HG02763 (cell line): ENCODE measurements around the gene AMOTL1.
"Not testable (repeated sequence)": the region's sequence is repeated elsewhere in the genome, so short reads cannot be mapped to it uniquely, and the experiment has no call there.

Experiments used
- ATAC-seq: cut with Tn5 transposase; IDR thresholded peaks from one replicate; pipeline ENCODE4 v1.9.1; 2021; ENCODE audit warnings: mild to moderate bottlenecking, moderate library complexity; ENCODE audit not compliant: unreplicated experiment

Gene AMOTL1

DNA sequence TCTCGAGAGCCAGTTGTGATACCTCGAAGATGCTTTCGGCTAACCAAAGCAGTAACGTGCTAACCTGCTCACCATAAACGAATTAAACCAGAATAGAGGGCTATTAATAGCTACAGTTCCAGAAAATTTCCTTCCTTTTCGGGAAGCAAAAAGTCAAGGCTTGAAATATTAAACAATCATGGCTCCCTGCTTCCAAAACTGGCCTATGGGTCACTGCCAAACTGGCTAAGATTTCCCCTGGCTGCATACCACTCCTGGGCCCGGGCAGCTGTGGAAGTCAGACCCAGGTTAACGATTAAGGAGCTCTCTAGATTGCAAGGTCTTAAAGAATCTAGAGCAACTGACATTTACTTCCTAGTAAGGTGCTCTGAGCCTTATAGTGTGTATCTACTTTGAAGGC is 1.7 kb downstream of the AMOTL1 start:
- no peak for ATAC-seq

DNA sequence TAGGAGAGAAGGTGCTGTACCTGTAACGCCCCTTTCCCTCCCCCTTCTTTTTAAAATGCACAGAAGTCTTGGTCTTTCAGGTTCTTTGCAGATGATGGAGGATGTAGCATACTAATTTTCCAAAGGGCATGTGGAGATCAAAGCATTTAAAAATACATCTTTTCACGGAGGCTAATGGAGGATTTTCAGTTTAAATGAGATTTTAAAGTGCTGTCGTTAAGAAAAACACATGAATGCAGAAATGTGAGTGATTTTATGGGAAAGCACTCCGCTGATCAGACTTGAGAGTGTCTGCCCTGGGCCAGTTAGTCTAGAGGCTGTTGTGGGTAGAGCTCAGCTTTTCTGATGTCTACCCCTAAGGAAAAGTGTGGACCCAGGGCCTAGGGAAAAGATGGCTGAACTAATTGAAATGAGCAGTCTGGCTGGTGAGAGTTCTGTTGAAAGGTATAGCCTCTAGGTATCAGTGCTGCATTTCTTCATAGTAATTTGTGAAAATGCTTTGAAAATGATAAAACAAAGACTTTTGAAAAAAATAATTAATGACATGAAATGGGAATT is 2.5 kb downstream of the AMOTL1 start:
- no peak for ATAC-seq

DNA sequence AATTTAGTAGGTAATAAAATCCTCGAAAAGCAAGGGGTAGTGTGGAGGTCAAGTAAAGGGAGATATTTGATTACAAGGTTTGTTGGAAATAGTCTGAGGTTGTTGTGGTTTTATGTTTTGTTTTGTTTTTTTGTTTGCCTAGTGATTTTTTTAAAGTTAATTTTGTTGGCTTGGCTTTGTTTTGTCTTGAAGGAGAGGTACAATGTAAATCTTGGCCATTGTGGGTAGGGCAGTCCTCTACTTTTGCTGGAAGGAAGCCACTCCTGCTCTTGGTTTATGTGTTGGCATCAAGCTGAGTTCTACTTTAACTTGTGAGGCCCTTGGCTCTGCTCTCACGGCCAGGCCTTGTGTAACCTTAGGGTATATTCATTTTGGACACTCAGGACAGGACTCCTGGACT is 3.2 kb downstream of the AMOTL1 start:
- ATAC-seq, result no peak

DNA sequence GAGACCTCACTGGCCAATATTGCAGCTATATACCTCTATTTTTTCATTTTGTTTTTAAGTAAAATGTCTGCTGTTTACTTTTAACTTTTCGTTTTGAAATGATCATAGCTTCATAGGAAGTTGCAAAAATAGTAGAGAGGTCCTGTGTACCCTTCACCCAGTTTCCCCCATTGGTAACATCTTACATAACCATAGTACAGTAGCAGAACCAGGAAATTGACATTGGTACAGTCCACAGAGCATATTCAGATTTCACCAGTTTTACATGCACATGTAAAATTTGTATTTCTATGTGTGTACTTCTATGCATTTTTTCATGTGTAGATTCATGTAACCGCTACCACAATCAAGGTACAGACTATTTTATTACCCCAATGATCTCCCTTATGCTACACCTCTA is 3.8 kb downstream of the AMOTL1 start:
- ATAC-seq, result no peak

DNA sequence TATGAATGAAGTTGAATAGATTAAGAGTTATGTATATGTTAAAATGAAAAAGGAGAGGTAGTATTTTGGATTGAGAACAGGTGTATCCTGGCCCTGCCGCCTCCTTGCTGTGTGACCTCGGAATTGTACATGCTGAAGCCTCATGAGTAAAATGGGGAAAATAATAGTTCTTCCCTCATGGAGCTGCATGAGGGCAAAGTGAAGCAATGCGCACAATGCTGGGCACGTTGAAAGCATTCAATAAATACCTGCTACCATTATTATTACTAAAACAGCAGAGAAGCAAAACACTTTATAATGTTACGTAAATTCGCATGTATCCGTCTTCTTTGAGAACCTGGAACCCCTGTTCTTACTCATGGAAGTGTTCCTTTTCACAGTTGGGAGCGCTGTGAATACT is 5.7 kb downstream of the AMOTL1 start:
- ATAC-seq, result no peak

DNA sequence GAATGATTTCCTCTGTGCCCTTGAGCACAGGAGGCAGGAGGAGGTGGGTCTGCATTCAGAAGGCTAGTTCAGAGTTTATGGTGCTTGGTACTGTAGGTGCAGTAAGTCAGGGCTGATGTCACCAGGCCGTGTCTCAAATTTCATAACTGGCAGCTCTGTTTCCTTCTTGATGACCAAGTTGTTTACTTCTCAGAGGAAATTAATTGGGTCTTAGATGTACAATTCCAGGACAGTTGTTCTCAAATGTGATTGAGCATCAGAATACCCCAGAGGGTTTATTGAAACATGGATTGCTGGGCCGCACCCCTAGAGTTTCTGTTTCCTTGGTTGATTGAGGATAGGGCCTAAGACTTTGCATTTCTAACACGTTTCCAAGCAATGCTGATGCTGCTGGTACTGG is 6.2 kb downstream of the AMOTL1 start:
- no peak for ATAC-seq

DNA sequence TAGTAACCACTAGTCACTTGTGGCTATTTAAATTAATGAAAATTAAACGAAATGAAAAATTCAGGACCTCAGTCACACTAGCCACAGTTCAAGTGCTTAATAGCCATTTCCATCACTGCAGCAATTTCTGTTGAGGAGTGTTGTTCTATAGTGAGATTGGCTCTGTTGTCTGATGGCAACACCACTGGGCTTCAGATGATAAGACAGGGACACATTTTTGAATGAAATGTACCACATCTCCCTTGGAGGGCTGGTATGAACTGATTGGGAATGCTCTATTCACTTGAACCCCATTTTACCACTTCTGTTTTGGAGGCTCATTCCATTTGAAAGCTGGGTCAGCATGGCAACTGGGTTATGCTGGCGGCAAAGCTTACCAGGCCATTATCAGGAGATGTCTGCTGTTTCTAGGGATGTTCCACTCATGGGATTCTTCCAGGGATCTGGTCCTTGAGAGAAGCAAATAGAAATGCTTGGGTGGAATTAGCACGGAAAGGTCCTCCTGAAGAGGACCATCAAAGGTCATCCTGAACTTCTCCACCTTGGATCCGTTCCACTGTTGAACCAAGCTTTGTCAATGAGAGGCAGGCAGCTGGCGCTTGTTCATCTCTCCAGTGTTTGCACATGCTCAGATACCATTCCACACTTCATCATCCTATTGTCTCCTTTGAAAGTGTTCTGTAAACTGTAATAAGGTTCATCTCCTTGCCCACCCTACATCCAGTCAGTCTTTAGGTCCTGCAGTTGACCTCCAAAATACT is 7.6 kb downstream of the AMOTL1 start:
- no peak for ATAC-seq

DNA sequence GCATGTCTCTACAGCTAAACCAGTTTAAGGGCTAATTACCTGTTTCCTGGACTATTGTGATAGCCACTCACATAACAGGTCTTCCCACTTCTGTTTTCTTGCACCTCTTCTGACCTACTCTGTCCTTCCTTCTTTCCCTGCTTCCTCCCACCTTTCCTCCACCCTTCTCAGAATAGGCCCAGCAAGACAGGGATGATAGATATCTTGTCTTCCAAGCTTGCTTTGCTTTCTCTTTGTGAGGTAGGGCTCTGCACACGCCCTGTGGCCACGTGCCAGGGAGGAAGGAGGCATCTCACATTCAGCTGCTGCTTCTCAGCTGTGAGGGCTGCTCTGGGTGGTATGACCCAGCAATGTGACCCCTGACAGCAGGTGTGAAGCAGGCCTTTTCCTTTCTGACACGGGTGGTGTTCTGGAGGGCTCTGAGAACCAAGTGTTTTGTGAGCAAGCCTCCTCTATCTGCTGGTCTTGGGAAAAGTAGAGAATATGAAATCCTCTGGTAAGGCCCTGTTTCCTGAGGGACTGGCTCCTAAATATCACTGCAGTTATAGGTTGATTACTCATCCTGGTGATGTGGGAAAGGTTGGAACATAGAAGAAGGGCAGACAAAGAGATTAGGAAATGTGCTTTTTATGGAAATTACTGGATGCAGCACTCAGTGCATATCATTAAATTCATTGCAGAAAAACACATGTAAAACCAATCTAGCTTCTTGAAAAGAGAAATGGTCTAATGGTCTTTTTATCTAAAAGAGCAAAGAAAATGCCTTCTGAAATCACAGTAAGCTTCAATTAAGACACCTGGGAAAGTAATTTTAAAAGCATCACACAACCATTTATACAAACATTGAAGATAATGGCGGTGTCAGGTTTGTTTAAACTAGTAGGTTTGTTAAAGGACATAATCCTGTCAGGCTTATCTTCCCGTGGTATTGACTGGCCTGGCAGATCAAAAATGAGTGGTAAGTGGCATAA is 8.5 kb downstream of the AMOTL1 start:
- ATAC-seq, result no peak

DNA sequence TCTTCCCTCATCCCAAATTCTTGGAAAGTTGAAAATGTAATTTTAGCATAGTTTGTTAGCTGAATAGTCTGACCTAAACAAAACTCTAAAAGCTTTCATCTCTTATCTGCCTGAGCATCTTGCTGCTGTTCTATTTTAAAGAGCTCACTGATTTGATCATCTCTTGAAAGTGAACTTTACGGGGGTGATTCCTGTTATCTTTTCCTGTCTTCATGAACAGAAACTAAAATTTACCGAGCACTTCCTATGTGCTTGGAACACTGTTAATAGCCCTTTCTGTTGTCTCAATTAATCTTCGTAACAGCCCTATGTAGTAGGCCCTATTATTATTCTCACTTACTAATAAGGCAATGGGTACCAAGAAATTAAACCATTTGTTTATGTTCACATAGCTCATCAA is 12.3 kb downstream of the AMOTL1 start:
- ATAC-seq, result no peak

DNA sequence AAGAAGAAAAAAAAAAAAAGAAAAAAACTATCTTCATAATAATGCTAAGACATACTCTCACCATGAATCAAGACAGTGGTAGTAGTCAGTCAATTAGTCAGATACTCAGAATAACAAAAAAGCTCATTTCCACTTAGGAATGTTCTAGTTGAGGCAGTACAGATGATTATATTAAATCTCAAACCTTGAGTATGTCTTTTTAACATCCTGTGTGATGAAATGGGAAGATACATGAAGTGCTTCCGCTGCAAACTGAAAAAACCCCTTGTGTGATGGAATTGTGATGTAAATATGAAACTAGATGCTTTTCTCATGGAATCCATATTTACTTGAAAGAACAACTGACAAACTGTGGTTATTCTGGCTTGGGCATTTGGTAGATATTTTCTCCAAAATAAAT is 13.7 kb downstream of the AMOTL1 start:
- ATAC-seq, result no peak

DNA sequence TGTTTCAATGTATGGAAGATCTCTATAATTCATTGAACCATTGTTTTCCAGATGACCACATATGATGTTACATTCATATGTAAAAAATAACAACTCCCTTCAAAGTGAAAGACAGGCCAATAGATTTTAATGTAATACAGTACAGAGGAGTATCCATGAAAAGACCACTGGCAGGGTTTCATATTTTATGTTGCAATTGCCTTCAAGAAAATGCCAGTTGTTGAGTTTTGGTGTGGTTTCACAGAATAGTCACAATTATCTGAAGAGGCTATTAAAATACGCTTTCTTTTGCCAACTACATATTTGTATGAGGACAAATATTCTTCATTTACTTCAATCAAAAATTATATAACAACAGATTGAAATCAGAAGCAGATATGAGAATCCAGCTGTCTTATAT is 14.3 kb downstream of the AMOTL1 start:
- no peak for ATAC-seq

DNA sequence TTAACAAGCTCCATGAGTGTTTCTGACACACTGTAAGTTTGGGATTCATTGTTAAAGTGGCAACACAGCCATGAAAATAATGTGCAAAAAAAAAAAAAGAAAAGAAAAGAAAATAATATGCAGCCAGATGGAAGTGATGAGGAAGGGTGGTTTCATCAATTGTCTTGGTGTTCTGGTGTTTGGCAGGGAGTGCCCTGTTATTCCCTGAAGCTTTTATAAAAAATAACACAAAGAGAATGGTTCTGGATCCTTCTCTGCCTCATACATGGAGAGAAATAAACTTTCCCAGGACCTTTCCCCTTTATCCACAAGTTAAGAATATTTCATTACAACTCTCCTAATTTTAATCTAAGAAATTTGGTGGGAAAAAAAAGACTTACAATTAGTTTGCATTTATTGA is 16.7 kb downstream of the AMOTL1 start:
- no peak for ATAC-seq

DNA sequence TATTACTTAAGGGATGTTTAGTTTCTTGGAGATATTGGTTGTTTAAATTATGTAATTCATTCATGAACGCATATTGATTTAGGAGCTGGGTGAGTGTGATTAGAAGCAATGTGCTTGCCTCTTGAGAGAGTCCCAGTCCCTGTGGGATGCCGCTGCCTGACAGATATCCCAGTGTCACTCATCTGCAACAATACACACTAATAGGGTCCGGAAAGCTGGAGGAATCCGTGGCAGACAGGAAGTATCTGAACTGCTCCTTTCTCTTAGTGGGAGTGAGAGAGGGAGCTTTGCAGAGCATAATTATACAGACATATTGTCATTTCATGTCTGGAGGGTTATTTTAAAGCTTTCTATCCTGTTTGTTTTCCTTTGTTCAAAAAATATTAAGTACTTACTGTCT is 17.4 kb downstream of the AMOTL1 start:
- ATAC-seq, result no peak

DNA sequence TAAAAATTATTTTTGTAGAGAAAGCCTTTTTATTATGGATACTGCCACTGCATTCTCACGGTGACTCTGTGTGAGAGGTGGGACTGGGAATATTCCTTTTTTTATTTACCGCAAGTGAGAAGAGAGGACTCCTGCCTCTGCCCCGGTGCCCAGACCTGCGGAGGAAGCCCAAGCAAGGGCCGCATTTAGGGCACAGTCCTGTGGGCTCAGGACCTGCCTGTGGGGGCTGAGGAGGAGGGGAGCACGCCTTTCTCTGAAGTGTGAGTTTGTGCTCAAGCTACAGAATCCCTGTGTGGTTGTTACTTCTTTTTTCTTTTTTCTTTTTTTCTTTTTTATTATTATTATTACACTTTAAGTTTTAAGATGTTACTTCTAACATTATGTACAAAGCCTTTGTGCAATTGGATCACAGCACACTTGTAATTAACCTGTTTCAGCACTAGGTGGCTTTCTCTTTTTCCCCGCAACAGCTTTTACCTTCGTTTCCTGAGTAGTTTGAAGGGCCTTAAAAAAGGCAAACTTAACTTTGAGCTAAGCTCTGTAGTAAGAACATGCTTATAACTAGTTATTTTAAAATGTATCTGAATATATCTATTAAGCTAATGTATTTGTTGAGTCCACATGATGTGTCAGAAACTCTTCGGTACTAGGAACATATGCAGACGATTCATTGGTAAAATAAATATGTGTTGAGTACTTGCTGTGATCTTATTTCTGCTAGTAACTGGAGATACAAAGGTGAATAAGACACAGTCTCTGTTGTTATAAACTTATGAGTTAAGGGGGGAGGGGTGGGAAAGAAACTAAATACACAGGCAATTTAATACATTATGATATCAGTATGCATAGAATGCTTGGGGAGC is 18.3 kb downstream of the AMOTL1 start:
- no peak for ATAC-seq

DNA sequence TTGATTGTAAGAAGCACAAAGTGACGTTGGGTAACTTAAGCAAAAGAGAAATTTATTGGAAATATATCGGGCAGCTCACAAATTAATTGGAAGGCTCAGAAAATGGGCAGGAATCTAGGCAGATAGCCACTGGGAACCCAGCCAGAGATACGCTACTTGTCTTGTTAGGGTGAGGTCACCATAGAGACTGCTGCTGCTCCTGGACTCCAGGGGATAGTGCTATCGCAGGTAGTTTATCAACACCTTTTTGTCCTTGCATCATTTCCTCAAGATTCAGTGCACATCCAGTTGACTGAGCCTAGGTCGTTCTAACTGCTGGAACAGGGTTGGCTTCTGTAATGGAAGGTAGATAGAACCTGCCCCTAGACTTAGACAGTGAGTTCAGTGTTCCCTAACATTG is 19.6 kb downstream of the AMOTL1 start:
- ATAC-seq, result no peak

DNA sequence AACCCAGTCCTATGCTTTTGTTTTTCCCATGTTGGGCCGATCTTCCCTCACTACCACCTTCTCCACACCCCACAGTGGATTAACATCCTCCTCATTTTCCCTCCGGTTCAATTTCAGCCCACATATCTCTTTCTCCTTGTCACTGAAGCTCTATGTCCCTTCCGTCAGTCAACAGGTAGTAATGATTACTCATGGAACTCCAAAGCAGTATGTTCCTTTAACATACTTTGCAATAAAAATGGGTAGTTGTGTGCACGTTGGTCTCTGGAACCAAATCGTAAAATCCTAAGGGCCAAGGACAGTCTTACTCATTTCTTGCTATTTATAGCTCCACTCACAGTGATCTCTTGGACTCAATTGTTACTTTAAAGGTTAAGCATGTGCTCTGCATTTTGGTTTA is 20.2 kb downstream of the AMOTL1 start:
- ATAC-seq, result no peak

DNA sequence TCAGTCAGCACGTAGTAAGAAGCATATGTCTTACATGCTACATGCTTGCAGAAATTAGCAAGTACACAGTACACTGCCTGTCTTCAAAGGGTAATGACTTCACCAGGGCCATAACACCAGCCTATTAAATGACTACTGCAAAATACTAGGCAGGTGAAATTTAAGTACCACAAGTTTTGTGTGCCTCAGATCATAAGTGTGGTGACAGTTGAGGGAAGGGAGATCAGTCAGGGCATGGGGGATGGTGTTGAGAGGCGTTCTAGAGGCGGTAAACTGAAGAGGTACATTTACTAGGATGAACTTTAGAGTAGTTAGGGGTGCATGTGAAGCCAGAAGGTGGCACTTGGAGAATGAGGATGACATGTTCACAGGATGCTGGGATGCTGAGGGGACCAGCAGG is 22.0 kb downstream of the AMOTL1 start:
- ATAC-seq, result no peak

DNA sequence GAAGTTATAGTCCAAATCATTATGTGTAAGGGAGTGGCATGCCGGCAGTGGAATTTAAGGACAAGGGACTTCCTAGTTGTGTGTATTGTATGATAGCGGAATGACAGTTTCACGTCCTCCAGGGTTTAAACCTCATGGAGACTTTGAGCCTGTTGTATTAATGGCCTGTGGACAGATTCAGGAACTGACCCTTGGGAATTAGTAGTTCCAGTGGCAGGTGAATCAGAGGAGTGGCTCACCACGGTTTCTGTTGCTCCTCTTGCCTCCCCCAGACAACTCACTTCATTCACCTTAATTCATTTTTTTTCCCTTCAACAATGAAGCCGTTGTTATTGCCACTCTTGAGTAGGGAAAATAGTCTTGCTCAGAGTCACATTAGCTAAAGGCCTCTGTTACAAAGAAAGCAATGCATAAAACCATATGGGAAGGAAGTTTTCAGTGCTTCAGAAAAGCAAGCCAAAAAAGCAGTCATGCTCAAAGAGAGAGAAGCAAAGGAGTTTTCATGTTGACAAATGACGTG is 22.6 kb downstream of the AMOTL1 start:
- no peak for ATAC-seq

DNA sequence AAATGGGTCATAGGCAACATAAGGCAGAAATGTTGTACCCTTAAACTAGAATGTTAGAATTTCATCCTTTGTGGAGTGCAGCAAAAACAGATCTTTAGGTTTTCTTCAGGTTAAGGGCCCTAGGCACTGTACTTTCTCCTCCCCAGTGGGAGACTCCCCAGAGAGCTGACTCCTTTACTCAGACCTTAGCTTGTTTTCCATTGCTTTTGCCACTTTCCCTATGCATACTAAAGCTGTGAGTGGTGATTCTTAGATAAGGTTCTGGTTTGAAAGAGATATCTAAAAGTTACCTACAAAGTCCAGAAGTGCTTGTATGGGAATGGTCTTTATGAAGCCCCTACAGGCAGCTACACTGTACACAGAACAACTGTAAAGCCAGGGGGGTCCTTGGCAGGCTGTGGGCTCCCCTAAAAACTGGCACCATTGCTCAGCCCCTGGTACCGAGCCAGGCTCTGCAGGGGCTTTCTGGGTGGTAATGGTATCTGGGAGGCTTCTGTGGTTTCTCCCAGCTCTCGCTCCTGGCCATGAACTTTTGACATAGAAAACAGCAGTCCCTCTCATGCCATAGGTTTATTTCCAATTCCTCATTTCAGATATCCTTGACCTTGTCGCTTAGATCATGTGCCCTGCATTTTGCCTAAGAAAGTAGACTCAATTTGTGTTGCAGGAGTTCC is 23.2 kb downstream of the AMOTL1 start:
- no peak for ATAC-seq

DNA sequence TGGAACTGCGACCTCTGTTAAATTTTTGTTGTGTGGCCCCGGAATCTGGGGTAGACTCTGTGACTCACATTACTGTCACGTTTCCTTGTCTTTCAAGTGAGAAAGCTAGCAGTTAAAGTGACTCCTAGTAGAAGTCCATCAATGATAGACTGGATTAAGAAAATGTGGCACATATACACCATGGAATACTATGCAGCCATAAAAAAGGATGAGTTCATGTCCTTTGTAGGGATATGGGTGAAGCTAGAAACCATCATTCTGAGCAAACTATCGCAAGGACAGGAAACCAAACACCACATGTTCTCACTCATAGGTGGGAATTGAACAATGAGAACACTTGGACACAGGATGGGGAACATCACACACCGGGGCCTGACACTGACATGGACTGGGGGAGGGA is 23.8 kb downstream of the AMOTL1 start:
- ATAC-seq, result not testable (repeated sequence)
